Kidney (tissue), 14 donors: Measurements from ENCODE around the gene TMEM59. TPM values are rescaled to one million over a fixed set of nuclear protein-coding genes. Genes with fewer than 3 reads are reported as not detected.

Experiments used
- DNase-seq, 5 donors: peaks; one replicate each; pipeline ENCODE4 v3.0.0-alpha.2; 2013 to 2020
- FAIRE-seq: peaks from 2 replicates; lab custom pipeline; 2012; peaks lifted over from hg19 to GRCh38; lab: Jason Lieb, UNC
- H3K27ac ChIP-seq, 2 donors: one replicate each; pipeline ENCODE4 v1.7.0; 2013; ENCODE audit warnings: low read depth in 2 of 2, low read length in 2 of 2, inconsistent platforms in 1 of 2
- H3K27me3 ChIP-seq: one replicate; pipeline ENCODE4 v1.7.1; 2013; ENCODE audit warnings: low read length, inconsistent platforms; ENCODE audit not compliant: control insufficient read depth, insufficient read depth
- H3K36me3 ChIP-seq, 3 donors: one replicate each; pipeline versions ENCODE4 v1.7.0 to v1.7.1; 2013; ENCODE audit warnings: low read length in 3 of 3, control low read depth in 1 of 3, inconsistent platforms in 1 of 3; ENCODE audit not compliant: insufficient read depth in 3 of 3, control insufficient read depth in 2 of 3
- H3K4me1 ChIP-seq, 3 donors: one replicate each; pipeline versions ENCODE4 v1.7.0 to v1.7.1; 2013; ENCODE audit warnings: low read length in 3 of 3, inconsistent platforms in 1 of 3, low read depth in 1 of 3; ENCODE audit not compliant: control insufficient read depth in 2 of 3, insufficient read depth in 2 of 3
- H3K4me3 ChIP-seq, 3 donors: one replicate each; pipeline versions ENCODE4 v1.7.0 to v1.8.1; 2013; ENCODE audit warnings: low read length in 3 of 3, control low read depth in 1 of 3, inconsistent platforms in 1 of 3
- H3K9ac ChIP-seq, 3 donors: one replicate each; pipeline versions ENCODE4 v1.7.0 to v1.7.1; 2013; ENCODE audit warnings: low read length in 3 of 3, control low read depth in 1 of 3, inconsistent platforms in 1 of 3
- H3K9me3 ChIP-seq, 3 donors: one replicate each; pipeline versions ENCODE4 v1.7.0 to v1.7.1; 2013; ENCODE audit warnings: low read length in 3 of 3, control low read depth in 1 of 3, inconsistent platforms in 1 of 3; ENCODE audit not compliant: control insufficient read depth in 2 of 3, insufficient read depth in 1 of 3
- intact Hi-C: fragments of 100-400 bp; cut with DNase I; formaldehyde crosslinking; loops from one replicate; pipeline ENCODE4 v1.11.1; 2022
- polyA plus RNA-seq: library from polyadenylated mRNA; stranded (reverse); fragments of 350-450 nt; fragmentation: Illumina TruSeq; extraction: RNeasy Lipid Tissue Mini Kit (QIAGEN cat#74804); gene quantifications from one replicate; pipeline ENCODE4 v1.2.3, GENCODE V29; 2014; ENCODE audit warnings: low read depth, low replicate concordance; ENCODE audit not compliant: insufficient read depth
- total RNA-seq: library from RNA; stranded (reverse); fragmentation: NEBNext Ultra II Directional; extraction: Animal tissue kit (Norgen Biotek cat#: 25700); gene quantifications from one replicate; pipeline ENCODE4 v1.2.1, GENCODE V29; 2021
- TF ChIP-seq, protein P1 (sequence below): IDR thresholded peaks from 3 replicates; pipeline ENCODE4 v1.5.1; 2012; ENCODE audit warnings: mild to moderate bottlenecking, moderate library complexity, borderline replicate concordance; ENCODE audit not compliant: insufficient read depth; ENCODE audit errors: extremely low read depth
- donor health status: control.
- donor health status: control.
- donor health status: control.
- donor health status: control.
- donor health status: control.
- donor health status: DM: yes; HTN: yes; CAD: no.
- donor health status: Normal renal cell carcinoma (clear cell type).

The TMEM59 gene
- total and polyA plus RNA-seq, 2 donors from 2014 or later = 475 to 521 TPM

DNA sequence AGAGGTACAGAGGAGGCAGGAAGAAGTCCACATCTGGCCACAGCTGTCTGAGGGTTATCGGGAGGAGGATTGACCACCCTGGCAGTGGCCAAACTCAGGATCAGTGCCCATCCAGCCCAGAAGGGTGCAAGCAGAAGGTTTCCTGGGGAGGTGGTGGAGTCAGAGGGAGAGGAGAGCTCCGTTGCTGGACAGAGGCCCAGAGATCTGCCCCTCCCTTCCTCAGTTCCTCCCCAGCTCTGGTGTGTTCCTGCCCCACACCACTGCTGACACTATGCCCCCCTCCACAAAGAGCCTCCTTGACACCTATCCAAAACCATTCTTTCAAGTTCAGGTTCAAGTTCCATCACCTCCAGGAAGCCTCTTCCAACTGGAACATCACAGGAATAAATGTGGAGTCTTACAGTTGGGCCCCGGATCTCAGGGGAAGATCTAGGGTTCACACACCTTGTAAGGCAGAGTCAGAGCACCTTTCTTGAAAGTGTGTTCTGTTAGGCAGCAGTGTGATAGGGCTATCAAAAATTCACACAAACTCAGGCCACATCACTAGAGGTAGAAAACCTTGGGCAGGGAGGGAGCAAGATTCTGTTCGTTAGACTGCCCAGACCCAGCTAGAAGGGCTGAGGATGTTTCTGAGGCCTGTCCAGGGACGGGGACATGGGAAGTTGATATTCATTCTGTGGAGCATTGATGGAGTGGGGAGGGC is 42.4 kb downstream of the TMEM59 start:
- no peak for FAIRE-seq
- DNase-seq = no peak
- H3K27ac ChIP-seq = no peak overlapping the region
- H3K27me3 ChIP-seq = no peaks in the 10 kb centered on the region
- no peaks in the 10 kb centered on the region for H3K36me3 ChIP-seq
- no peaks in the 10 kb centered on the region for H3K4me1 ChIP-seq
- H3K9me3 ChIP-seq = no peaks in the 10 kb centered on the region
- TF ChIP-seq, protein P1, sequence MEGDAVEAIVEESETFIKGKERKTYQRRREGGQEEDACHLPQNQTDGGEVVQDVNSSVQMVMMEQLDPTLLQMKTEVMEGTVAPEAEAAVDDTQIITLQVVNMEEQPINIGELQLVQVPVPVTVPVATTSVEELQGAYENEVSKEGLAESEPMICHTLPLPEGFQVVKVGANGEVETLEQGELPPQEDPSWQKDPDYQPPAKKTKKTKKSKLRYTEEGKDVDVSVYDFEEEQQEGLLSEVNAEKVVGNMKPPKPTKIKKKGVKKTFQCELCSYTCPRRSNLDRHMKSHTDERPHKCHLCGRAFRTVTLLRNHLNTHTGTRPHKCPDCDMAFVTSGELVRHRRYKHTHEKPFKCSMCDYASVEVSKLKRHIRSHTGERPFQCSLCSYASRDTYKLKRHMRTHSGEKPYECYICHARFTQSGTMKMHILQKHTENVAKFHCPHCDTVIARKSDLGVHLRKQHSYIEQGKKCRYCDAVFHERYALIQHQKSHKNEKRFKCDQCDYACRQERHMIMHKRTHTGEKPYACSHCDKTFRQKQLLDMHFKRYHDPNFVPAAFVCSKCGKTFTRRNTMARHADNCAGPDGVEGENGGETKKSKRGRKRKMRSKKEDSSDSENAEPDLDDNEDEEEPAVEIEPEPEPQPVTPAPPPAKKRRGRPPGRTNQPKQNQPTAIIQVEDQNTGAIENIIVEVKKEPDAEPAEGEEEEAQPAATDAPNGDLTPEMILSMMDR = no peak
- no peak overlapping the region for H3K4me3 ChIP-seq
- no peak overlapping the region for H3K9ac ChIP-seq
- intact Hi-C loops = no loop called here

DNA sequence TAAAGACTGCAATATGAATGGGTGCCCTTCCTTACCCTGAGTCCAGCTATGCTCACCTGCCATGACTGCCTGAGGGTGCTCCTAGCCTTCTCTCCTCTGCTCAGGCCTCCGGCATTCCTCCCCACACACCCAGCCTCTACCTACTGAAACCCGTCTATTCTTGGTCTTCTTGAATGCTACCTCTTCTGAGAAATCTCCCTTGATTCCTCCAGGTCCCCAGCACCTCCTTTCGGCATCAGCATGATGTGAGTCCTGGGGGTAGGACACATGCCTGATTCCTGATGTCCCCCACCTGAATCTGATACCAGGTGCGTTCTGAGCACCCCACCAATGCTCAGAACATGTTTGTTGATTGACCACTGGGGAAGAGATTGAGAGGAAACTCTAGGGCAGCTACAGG is 43.6 kb downstream of the TMEM59 start:
- H3K27me3 ChIP-seq = no peaks in the 10 kb centered on the region
- intact Hi-C loops = no loop called here
- TF ChIP-seq, protein P1 = no peak
- no peak for DNase-seq
- FAIRE-seq = no peak
- H3K9me3 ChIP-seq = no peaks in the 10 kb centered on the region
- no peak overlapping the region for H3K9ac ChIP-seq
- H3K36me3 ChIP-seq = no peaks in the 10 kb centered on the region
- no peak overlapping the region for H3K4me3 ChIP-seq
- no peaks in the 10 kb centered on the region for H3K4me1 ChIP-seq
- no peak overlapping the region for H3K27ac ChIP-seq

DNA sequence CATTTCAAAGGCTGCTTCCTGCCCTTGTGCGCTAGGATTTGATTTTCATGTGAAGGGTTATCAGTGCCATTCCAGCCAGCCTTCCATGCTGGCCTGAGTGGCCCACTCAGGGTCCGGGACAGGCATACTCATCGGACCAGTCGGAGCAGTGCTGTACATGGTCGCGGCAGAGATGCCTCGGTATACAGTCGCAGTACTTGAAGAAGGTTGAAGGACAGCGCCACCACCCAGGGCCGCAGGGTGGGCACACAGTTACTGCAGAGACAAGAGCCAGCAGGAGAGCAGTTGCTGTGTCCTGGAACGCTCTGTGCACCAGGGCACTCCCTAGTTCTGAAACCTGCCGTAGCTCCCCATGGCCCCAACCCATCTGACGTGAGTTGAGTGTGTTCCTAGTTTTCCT is 44.1 kb downstream of the TMEM59 start:
- TF ChIP-seq, protein P1 = no peak
- DNase-seq (peak in 1 of 5 donors; percentile 63), FAIRE-seq (no peak)
- Histone ChIP-seq H3K4me3 (no peak overlapping the region), H3K27me3 (no peaks in the 10 kb centered on the region), H3K4me1 (no peaks in the 10 kb centered on the region), H3K27ac (no peak overlapping the region), H3K36me3 (no peaks in the 10 kb centered on the region), H3K9ac (no peak overlapping the region), H3K9me3 (no peaks in the 10 kb centered on the region)
- intact Hi-C loops = no loop called here

DNA sequence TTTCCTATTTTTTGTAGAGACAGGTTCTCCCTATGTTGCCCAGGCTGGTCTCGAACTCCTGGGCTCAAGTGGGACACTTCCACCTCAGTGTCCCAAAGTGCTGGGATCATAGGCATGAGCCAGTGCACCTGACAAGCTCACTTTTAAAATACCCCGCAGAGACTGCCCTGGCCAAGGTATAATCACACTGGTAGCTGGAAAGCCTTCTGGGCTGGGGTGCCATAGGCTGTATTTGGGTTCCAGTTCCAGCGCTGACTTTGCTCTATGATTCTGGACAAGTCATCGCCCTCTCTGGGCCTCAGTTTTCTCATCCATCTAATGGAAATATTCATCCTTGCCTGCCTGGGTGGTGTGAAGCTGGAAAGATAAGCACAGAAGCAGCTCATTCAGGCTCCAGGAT is 45.4 kb downstream of the TMEM59 start:
- Histone ChIP-seq H3K9ac (no peak overlapping the region), H3K36me3 (no peaks in the 10 kb centered on the region), H3K9me3 (no peaks in the 10 kb centered on the region), H3K4me1 (no peaks in the 10 kb centered on the region), H3K27me3 (no peaks in the 10 kb centered on the region), H3K27ac (no peak overlapping the region), H3K4me3 (no peak overlapping the region)
- TF ChIP-seq, protein P1 = no peak
- no peak for FAIRE-seq
- intact Hi-C loops = no loop called here
- no peak for DNase-seq
